Measurements from ENCODE around the gene ERCC5. TPM values are rescaled to one million over a fixed set of nuclear protein-coding genes. Genes with fewer than 3 reads are reported as not detected.

ERCC5 gene
- polyA plus RNA-seq, 1 donor (not counting 4 experiments of a cell fraction or from before 2014, with no cell fraction given) = 40.3 TPM

DNA sequence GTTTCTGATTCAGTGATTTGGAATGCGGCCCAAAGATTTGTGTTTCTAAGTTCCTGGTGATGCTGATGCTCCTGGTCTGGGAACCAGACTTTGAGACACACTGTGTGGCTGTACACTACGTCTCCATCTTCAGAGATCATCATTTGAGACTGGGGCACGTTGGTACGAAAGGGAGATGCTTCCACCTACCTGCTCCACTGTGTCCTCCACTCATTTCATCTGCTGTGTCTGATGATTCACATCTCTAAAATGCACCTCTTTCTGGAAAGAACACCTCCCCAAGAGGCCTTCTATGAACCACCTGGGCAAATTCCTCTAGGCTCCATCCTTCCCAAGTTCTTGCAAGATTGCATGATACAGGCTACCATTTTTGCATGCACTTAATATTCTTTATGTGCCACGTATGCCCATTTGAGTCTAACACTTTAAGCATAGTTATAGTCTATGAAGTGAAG, 58.6 kb downstream of the ERCC5 start:
- Histone ChIP-seq H3K4me2 (ENCODE audit: control insufficient read depth, extremely low read depth, insufficient read depth, low read depth, low read length) (peak overlapping the region; percentile 36), H3K9me1 (ENCODE audit: control insufficient read depth, extremely low read depth, insufficient read depth, low read length) (no peaks in the 10 kb centered on the region), H3K79me2 (ENCODE audit: control insufficient read depth, insufficient read depth, low read length) (no peaks in the 10 kb centered on the region), H3K4me3 (ENCODE audit: control insufficient read depth in 2 of 3, extremely low read depth in 1 of 3, insufficient read depth in 2 of 3, low read depth in 1 of 3, low read length in 3 of 3) (no peak overlapping the region), H3K9me3 (ENCODE audit: control insufficient read depth, low read depth, low read length) (no peaks in the 10 kb centered on the region), H2AFZ (ENCODE audit: control insufficient read depth, low read length) (peak overlapping the region; percentile 53), H3K27me3 (ENCODE audit: control insufficient read depth, extremely low read depth, insufficient read depth, low read length) (no peaks in the 10 kb centered on the region), H4K20me1 (ENCODE audit: control insufficient read depth, extremely low read depth, insufficient read depth, low read length) (no peaks in the 10 kb centered on the region), H3K9ac (ENCODE audit: control insufficient read depth, extremely low read depth, insufficient read depth, low read length) (no peak overlapping the region), H3K27ac (ENCODE audit: control insufficient read depth, insufficient read depth, low read length) (peak overlapping the region; percentile 56), H3K36me3 (ENCODE audit: control insufficient read depth in 2 of 2, extremely low read depth in 1 of 2, insufficient read depth in 2 of 2, low read length in 2 of 2) (no peaks in the 10 kb centered on the region), H3K4me1 (ENCODE audit: control insufficient read depth, extremely low read depth, insufficient read depth, low read length) (peaks cover 42% of the 10 kb centered on the region)
- TF ChIP-seq EZH2 (IDR thresholded peaks at IDR 0.05; ENCODE audit: low read length) = no peak
- TF ChIP-seq, protein P1, sequence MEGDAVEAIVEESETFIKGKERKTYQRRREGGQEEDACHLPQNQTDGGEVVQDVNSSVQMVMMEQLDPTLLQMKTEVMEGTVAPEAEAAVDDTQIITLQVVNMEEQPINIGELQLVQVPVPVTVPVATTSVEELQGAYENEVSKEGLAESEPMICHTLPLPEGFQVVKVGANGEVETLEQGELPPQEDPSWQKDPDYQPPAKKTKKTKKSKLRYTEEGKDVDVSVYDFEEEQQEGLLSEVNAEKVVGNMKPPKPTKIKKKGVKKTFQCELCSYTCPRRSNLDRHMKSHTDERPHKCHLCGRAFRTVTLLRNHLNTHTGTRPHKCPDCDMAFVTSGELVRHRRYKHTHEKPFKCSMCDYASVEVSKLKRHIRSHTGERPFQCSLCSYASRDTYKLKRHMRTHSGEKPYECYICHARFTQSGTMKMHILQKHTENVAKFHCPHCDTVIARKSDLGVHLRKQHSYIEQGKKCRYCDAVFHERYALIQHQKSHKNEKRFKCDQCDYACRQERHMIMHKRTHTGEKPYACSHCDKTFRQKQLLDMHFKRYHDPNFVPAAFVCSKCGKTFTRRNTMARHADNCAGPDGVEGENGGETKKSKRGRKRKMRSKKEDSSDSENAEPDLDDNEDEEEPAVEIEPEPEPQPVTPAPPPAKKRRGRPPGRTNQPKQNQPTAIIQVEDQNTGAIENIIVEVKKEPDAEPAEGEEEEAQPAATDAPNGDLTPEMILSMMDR (optimal IDR thresholded peaks at IDR 0.05 in 1 of 3, IDR thresholded peaks at IDR 0.05 in 1 of 3, conservative IDR thresholded peaks at IDR 0.05 in 1 of 3; ENCODE audit: extremely low read depth in 1 of 3, insufficient read depth in 2 of 3, low read length in 3 of 3) = peak in 1 of 3 experiments; percentile 11
- DNase-seq (ENCODE audit: low read depth, low spot score) (peak; percentile 76), FAIRE-seq (peak; percentile 93)
- dilution Hi-C loops (cut with MboI; ENCODE audit: extremely low pct_ligation_motif_present, low sequenced_read_pairs) = no loop called here

DNA sequence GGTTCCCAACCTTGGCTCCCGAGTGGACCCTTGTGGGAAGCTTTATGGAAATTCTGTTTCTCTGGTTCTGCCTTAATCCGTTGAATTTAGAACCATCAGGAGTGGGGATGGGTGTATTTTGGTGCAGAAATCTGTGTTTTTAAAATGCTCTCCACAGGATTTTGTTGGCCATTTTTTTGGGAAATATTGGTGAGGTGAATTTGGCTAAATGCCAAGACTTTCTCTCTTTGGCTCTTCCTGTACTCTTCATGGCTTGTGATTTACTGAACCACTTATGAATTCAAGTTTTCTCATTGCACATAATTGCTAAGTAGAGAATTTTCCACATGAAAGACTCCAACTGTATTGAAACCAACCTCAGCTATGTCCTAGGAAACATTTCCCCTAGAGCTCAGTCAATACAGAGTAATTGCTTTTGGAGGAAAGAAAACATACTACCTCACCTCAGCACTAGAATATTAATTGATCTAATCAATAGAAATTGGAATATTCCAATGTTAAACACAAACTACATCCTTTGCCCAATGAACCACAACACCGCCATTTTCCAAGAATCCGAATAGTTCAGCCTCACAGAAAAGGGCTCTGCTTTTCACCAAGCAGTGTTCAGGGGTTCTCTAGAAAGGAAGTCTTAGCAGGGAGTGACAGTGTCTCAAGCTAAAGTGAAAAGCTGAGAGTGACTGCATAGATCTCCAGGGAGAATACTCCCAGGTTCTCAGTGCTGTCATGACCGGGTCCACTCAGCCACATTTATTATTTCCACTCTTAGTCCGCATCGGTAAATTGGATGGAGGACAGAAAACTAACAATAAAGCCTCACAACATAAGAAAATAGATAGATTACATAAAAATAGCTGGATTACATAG, 60.3 kb downstream of the ERCC5 start:
- H3K79me2 ChIP-seq (ENCODE audit: control insufficient read depth, insufficient read depth, low read length) = no peaks in the 10 kb centered on the region
- H2AFZ ChIP-seq (ENCODE audit: control insufficient read depth, low read length) = no peak overlapping the region
- H3K9me1 ChIP-seq (ENCODE audit: control insufficient read depth, extremely low read depth, insufficient read depth, low read length) = no peaks in the 10 kb centered on the region
- no peak overlapping the region for H3K27ac ChIP-seq (ENCODE audit: control insufficient read depth, insufficient read depth, low read length)
- H3K27me3 ChIP-seq (ENCODE audit: control insufficient read depth, extremely low read depth, insufficient read depth, low read length) = no peaks in the 10 kb centered on the region
- TF ChIP-seq, protein P1 (optimal IDR thresholded peaks at IDR 0.05 in 1 of 3, IDR thresholded peaks at IDR 0.05 in 1 of 3, conservative IDR thresholded peaks at IDR 0.05 in 1 of 3; ENCODE audit: extremely low read depth in 1 of 3, insufficient read depth in 2 of 3, low read length in 3 of 3) = no peak
- TF ChIP-seq EZH2 (IDR thresholded peaks at IDR 0.05; ENCODE audit: low read length) = no peak
- no peaks in the 10 kb centered on the region for H3K36me3 ChIP-seq (ENCODE audit: control insufficient read depth in 2 of 2, extremely low read depth in 1 of 2, insufficient read depth in 2 of 2, low read length in 2 of 2)
- no peaks in the 10 kb centered on the region for H4K20me1 ChIP-seq (ENCODE audit: control insufficient read depth, extremely low read depth, insufficient read depth, low read length)
- FAIRE-seq (peak; percentile 43), DNase-seq (ENCODE audit: low read depth, low spot score) (no peak)
- dilution Hi-C loops (cut with MboI; ENCODE audit: extremely low pct_ligation_motif_present, low sequenced_read_pairs) = no loop called here
- no peak overlapping the region for H3K4me2 ChIP-seq (ENCODE audit: control insufficient read depth, extremely low read depth, insufficient read depth, low read depth, low read length)
- H3K4me3 ChIP-seq (ENCODE audit: control insufficient read depth in 2 of 3, extremely low read depth in 1 of 3, insufficient read depth in 2 of 3, low read depth in 1 of 3, low read length in 3 of 3) = no peak overlapping the region
- no peaks in the 10 kb centered on the region for H3K9me3 ChIP-seq (ENCODE audit: control insufficient read depth, low read depth, low read length)
- peaks cover 51% of the 10 kb centered on the region for H3K4me1 ChIP-seq (ENCODE audit: control insufficient read depth, extremely low read depth, insufficient read depth, low read length)
- no peak overlapping the region for H3K9ac ChIP-seq (ENCODE audit: control insufficient read depth, extremely low read depth, insufficient read depth, low read length)

Measured in keratinocyte (primary cell).